SU-DHL-6 (cell line): ENCODE measurements around the gene CCNL2.

ENCODE experiments used
- H2AFZ ChIP-seq: fragments of 200-600 bp; sonication (generic); 2 replicates; pipeline ENCODE4 v1.6.1; 2014; ENCODE audit warnings: low read depth, mild to moderate bottlenecking, moderate library complexity, mixed read lengths, antibody characterized with exemption, low read length; ENCODE audit not compliant: severe bottlenecking
- H3F3A ChIP-seq: fragments of 200-600 bp; shearing (Covaris generic); 2 replicates; pipeline ENCODE4 v1.6.0; 2016; ENCODE audit warnings: antibody characterized with exemption, mild to moderate bottlenecking; ENCODE audit not compliant: insufficient read depth
- H3K27ac ChIP-seq: fragments of 200-600 bp; sonication (generic); 2 replicates; pipeline ENCODE4 v1.5.1; 2016; ENCODE audit warnings: low read depth, mild to moderate bottlenecking, low read length, moderate library complexity, mixed read lengths
- H3K27me3 ChIP-seq: fragments of 200-600 bp; sonication (generic), shearing (Covaris generic); 2 replicates; pipeline ENCODE4 v1.6.0; 2014; ENCODE audit warnings: mild to moderate bottlenecking, low read length
- H3K36me3 ChIP-seq: fragments of 200-600 bp; sonication (generic); 2 replicates; pipeline ENCODE4 v1.6.1; 2014; ENCODE audit warnings: mild to moderate bottlenecking, low read length, mixed read lengths
- H3K4me2 ChIP-seq: fragments of 300-600, 200-600 bp; shearing (Covaris generic), sonication (generic); 2 replicates; pipeline ENCODE4 v1.6.0; 2014; ENCODE audit warnings: low read length, low read depth, mild to moderate bottlenecking; ENCODE audit not compliant: poor library complexity, severe bottlenecking
- H3K4me3 ChIP-seq: fragments of 200-600 bp; sonication (generic); 2 replicates; pipeline ENCODE4 v1.5.1; 2014; ENCODE audit warnings: antibody characterized with exemption, low read length, mild to moderate bottlenecking, mixed read lengths; ENCODE audit not compliant: insufficient read depth, poor library complexity, severe bottlenecking
- H3K79me2 ChIP-seq: fragments of 200-600 bp; sonication (generic); 2 replicates; pipeline ENCODE4 v1.6.1; 2014; ENCODE audit warnings: mild to moderate bottlenecking, low read length, moderate library complexity; ENCODE audit not compliant: insufficient read depth
- H3K9ac ChIP-seq: fragments of 200-600 bp; sonication (generic); 2 replicates; pipeline ENCODE4 v1.7.0; 2014; ENCODE audit warnings: mild to moderate bottlenecking, low read length
- H3K9me2 ChIP-seq: fragments of 200-600 bp; sonication (generic); replicated peaks from 2 replicates; pipeline ENCODE4 v1.6.1; 2014; ENCODE audit warnings: low read length; ENCODE audit not compliant: insufficient read depth
- H3K9me3 ChIP-seq: fragments of 200-600 bp; sonication (generic); 2 replicates; pipeline ENCODE4 v1.6.1; 2014; ENCODE audit warnings: low read length, mixed read lengths; ENCODE audit not compliant: insufficient read depth
- H4K20me1 ChIP-seq: fragments of 200-600 bp; sonication (generic); 2 replicates; pipeline ENCODE4 v1.6.1; 2014; ENCODE audit warnings: low read depth, mild to moderate bottlenecking, antibody characterized with exemption, low read length, moderate library complexity, mixed read lengths
- EZH2phosphoT487 ChIP-seq: fragments of 200-600 bp; sonication (generic), shearing (Covaris generic); conservative IDR thresholded peaks from 2 replicates; pipeline ENCODE4 v1.6.1; 2018; ENCODE audit warnings: mild to moderate bottlenecking, antibody characterized with exemption, low read length, moderate library complexity, mixed read lengths
- TF ChIP-seq, protein P1 (sequence below): fragments of 200-600 bp; sonication (generic); IDR thresholded peaks from one replicate; pipeline ENCODE4 v1.5.1; 2017; ENCODE audit warnings: antibody characterized with exemption, mild to moderate bottlenecking, low read length, moderate library complexity; ENCODE audit not compliant: insufficient read depth, poor library complexity, severe bottlenecking

Gene CCNL2

DNA sequence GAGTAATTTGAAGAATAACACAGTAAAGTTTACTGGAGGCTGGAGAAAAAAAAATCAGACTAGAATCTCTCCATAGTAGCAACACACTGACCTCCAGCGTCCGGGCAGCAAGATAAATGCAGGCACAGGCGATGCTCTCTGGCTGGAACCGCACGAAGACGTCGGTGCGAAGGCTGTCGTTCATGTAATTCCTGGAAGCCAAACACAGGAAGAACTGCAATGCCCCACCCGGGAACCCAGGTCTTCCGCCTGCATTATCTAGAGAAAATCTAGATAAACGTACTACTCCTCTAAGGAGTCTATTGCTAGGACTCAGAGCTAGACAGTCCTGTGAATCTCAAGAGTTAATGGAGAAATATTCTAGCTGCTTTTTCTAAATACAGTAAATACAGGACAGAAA lies 8.5 kb downstream of the CCNL2 start:
- H3K79me2 ChIP-seq: peaks cover 19% of the 10 kb centered on the region
- TF ChIP-seq EZH2phosphoT487: no peak
- TF ChIP-seq, protein P1, sequence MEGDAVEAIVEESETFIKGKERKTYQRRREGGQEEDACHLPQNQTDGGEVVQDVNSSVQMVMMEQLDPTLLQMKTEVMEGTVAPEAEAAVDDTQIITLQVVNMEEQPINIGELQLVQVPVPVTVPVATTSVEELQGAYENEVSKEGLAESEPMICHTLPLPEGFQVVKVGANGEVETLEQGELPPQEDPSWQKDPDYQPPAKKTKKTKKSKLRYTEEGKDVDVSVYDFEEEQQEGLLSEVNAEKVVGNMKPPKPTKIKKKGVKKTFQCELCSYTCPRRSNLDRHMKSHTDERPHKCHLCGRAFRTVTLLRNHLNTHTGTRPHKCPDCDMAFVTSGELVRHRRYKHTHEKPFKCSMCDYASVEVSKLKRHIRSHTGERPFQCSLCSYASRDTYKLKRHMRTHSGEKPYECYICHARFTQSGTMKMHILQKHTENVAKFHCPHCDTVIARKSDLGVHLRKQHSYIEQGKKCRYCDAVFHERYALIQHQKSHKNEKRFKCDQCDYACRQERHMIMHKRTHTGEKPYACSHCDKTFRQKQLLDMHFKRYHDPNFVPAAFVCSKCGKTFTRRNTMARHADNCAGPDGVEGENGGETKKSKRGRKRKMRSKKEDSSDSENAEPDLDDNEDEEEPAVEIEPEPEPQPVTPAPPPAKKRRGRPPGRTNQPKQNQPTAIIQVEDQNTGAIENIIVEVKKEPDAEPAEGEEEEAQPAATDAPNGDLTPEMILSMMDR: no peak
- no peaks in the 10 kb centered on the region for H3K27me3 ChIP-seq
- H3K4me3 ChIP-seq: no peak overlapping the region
- no peaks in the 10 kb centered on the region for H3K9me2 ChIP-seq
- H3K36me3 ChIP-seq: peaks cover 37% of the 10 kb centered on the region
- H3K27ac ChIP-seq: no peak overlapping the region
- H3K9ac ChIP-seq: no peak overlapping the region
- H4K20me1 ChIP-seq: no peaks in the 10 kb centered on the region; the same call in 1 of the 2 replicates
- H3F3A ChIP-seq: no peaks in the 10 kb centered on the region
- H2AFZ ChIP-seq: no peak overlapping the region
- no peak overlapping the region for H3K4me2 ChIP-seq
- H3K9me3 ChIP-seq: no peaks in the 10 kb centered on the region

DNA sequence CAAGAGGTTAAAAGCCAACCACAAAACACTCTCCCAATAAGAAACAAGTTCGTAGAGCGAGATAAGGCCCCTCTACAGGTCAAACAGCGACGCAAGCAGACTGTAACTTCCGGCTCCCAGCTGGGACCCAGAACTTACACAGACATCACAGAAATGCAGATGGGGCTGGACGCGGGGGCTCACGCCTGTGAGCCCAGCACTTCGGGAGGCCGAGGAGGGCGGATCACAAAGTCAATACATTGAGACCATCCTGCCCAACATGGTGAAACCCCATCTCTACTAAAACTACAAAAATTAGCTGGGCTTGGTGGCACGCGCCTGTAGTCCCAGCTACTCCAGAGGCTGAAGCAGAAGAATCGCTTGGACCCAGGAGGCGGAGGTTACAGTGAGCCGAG lies 11.1 kb downstream of the CCNL2 start:
- Histone ChIP-seq H4K20me1 (no peaks in the 10 kb centered on the region; the same call in 1 of the 2 replicates), H3K9me2 (no peaks in the 10 kb centered on the region), H3K4me2 (no peak overlapping the region), H3F3A (0 out of 2 replicates have a peak, but pooled peaks cover 6% of the 10 kb centered on the region), H3K36me3 (peaks cover 28% of the 10 kb centered on the region; the same call in 1 of the 2 replicates), H3K79me2 (0 out of 2 replicates have a peak, but pooled peaks cover 12% of the 10 kb centered on the region), H3K9ac (no peak overlapping the region), H3K9me3 (no peaks in the 10 kb centered on the region), H3K4me3 (no peak overlapping the region), H2AFZ (no peak overlapping the region), H3K27me3 (no peaks in the 10 kb centered on the region), H3K27ac (no peak overlapping the region)
- TF ChIP-seq, protein P1: no peak
- no peak for TF ChIP-seq EZH2phosphoT487

DNA sequence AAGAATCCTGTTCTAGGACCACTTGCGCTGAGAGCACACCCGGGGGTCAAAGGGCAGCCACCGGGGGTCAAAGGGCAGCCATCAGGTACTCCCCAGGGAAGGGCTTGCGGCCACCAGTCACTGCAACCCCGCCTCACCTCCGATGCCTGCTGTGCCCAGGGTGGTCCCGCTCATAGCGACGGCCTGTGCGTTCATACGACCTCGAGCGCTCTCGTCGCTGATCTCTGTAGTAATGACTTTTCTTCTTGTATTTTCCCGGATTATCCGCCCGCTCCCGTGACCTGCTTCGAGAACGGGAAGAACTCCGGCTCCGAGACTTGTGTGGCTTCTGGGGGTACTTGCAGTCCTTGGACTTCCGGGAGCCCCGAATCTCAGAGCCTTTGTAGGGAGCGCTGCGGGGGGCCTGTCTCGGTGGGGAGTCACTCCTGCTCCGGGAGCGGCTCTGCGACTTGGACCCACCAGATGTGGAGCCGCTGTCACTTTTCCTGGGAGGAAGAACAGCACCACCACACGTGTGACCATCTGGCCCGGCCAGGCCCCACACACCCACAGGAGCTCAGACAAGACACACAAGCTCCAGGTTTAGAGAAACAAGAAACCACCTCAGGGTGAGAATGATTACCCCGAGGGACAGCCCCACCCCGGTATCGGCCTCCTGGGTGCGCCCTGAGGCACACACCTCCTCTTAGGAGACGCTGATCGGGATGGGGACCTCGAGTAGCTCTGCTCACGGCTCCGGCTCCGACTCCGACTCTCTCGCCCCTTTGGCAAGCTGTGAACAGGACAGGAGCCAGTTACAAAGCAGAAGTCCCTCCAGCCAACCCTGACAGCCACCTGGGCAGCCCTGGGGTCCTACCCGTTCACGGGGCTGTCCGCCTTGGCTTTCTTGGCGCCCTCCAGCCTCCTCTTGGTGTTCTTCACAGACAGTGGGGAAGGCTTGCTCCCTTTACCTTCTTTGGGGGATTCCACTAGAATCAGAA lies 11.7 kb downstream of the CCNL2 start:
- no peak overlapping the region for H3K4me3 ChIP-seq
- no peaks in the 10 kb centered on the region for H3K27me3 ChIP-seq
- no peaks in the 10 kb centered on the region; the same call in 1 of the 2 replicates for H4K20me1 ChIP-seq
- no peak overlapping the region for H2AFZ ChIP-seq
- H3K27ac ChIP-seq: no peak overlapping the region
- no peak overlapping the region for H3K9ac ChIP-seq
- no peaks in the 10 kb centered on the region for H3K9me3 ChIP-seq
- 0 out of 2 replicates have a peak, but pooled peaks cover 6% of the 10 kb centered on the region for H3F3A ChIP-seq
- no peak overlapping the region for H3K4me2 ChIP-seq
- H3K9me2 ChIP-seq: no peaks in the 10 kb centered on the region
- H3K36me3 ChIP-seq: peaks cover 24% of the 10 kb centered on the region; the same call in 1 of the 2 replicates
- no peak for TF ChIP-seq EZH2phosphoT487
- TF ChIP-seq, protein P1: no peak
- H3K79me2 ChIP-seq: peaks cover 11% of the 10 kb centered on the region
